Parathyroid adenoma (tissue), 2 donors: ENCODE results near the gene ZNF335.

Experiments
- H2AFZ ChIP-seq: fragments of 300-600 bp; sonication (generic); one replicate; pipeline ENCODE4 v1.7.0; 2017; ENCODE audit warnings: antibody characterized with exemption, mild to moderate bottlenecking
- H3K27ac ChIP-seq: fragments of 300-600 bp; sonication (generic); one replicate; pipeline ENCODE4 v1.7.0; 2017
- H3K27me3 ChIP-seq: fragments of 300-600 bp; sonication (generic); one replicate; pipeline ENCODE4 v1.7.0; 2017; ENCODE audit warnings: low read length; ENCODE audit not compliant: control insufficient read depth, insufficient read depth
- H3K36me3 ChIP-seq: fragments of 300-600 bp; sonication (generic); one replicate; pipeline ENCODE4 v1.7.0; 2017; ENCODE audit warnings: low read length; ENCODE audit not compliant: control insufficient read depth, insufficient read depth
- H3K4me1 ChIP-seq: fragments of 300-600 bp; sonication (generic); one replicate; pipeline ENCODE4 v1.7.0; 2017; ENCODE audit warnings: control low read depth
- H3K4me2 ChIP-seq: fragments of 300-600 bp; sonication (generic); one replicate; pipeline ENCODE4 v1.7.0; 2017; ENCODE audit warnings: low read length
- H3K4me3 ChIP-seq: fragments of 300-600 bp; sonication (generic); one replicate; pipeline ENCODE4 v1.7.0; 2017; ENCODE audit warnings: low read depth, low read length
- H3K79me2 ChIP-seq: fragments of 300-600 bp; sonication (generic); one replicate; pipeline ENCODE4 v1.7.0; 2017; ENCODE audit warnings: control low read depth
- H3K9ac ChIP-seq: fragments of 300-600 bp; sonication (generic); one replicate; pipeline ENCODE4 v1.7.0; 2017; ENCODE audit warnings: mild to moderate bottlenecking
- H3K9me3 ChIP-seq: fragments of 300-600 bp; sonication (generic); one replicate; pipeline ENCODE4 v1.7.0; 2017; ENCODE audit warnings: low read length; ENCODE audit not compliant: control insufficient read depth
- CTCF ChIP-seq: fragments of 300-600 bp; sonication (generic); IDR thresholded peaks from one replicate; pipeline ENCODE4 v1.7.0; 2017; ENCODE audit warnings: antibody characterized with exemption, mild to moderate bottlenecking
- donor health status: primary hyperparathyroidism.

Gene ZNF335

GRCh38 chr20:45927071-45927878 lies 44.7 kb downstream of the ZNF335 start:
- Histone ChIP-seq H3K36me3 (no peaks in the 10 kb centered on the region), H3K27me3 (no peaks in the 10 kb centered on the region), H3K4me3 (no peak overlapping the region), H3K4me1 (peaks cover 12% of the 10 kb centered on the region), H3K27ac (no peak overlapping the region), H3K9me3 (no peaks in the 10 kb centered on the region), H3K9ac (no peak overlapping the region), H2AFZ (no peak overlapping the region), H3K79me2 (no peaks in the 10 kb centered on the region), H3K4me2 (no peak overlapping the region)
- no peak for TF ChIP-seq CTCF

DNA sequence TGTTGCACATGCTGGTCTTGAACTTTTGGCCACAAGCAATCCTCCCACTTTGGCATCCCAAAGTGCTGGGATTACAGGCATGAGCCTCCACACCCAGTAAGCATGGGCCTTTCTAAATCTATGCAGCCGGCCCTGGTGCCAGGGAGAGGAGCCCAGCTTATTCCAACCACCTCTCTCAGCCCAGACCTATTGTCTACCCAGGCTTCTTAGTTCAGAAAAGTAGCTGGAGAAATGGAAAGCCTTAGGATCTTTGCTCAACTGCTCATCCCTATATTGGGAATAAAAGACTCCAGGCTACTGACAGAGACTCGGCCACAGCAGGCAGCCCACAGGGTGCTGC lies 45.3 kb downstream of the ZNF335 start:
- Histone ChIP-seq H3K9me3 (no peaks in the 10 kb centered on the region), H3K27me3 (no peaks in the 10 kb centered on the region), H3K36me3 (no peaks in the 10 kb centered on the region), H2AFZ (no peak overlapping the region), H3K79me2 (no peaks in the 10 kb centered on the region), H3K9ac (no peak overlapping the region), H3K4me3 (no peak overlapping the region), H3K27ac (no peak overlapping the region), H3K4me1 (peaks cover 12% of the 10 kb centered on the region), H3K4me2 (no peak overlapping the region)
- no peak for TF ChIP-seq CTCF

GRCh38 chr20:45925821-45926506 lies 46.0 kb downstream of the ZNF335 start:
- H3K4me3 ChIP-seq, result no peak overlapping the region
- H3K9me3 ChIP-seq, result no peaks in the 10 kb centered on the region
- no peaks in the 10 kb centered on the region for H3K27me3 ChIP-seq
- peak overlapping the region; percentile 30 for H2AFZ ChIP-seq
- H3K79me2 ChIP-seq, result no peaks in the 10 kb centered on the region
- H3K36me3 ChIP-seq, result no peaks in the 10 kb centered on the region
- H3K27ac ChIP-seq, result peak overlapping the region; percentile 46
- TF ChIP-seq CTCF, result no peak
- peaks cover 12% of the 10 kb centered on the region for H3K4me1 ChIP-seq
- H3K4me2 ChIP-seq, result no peak overlapping the region
- no peak overlapping the region for H3K9ac ChIP-seq

DNA sequence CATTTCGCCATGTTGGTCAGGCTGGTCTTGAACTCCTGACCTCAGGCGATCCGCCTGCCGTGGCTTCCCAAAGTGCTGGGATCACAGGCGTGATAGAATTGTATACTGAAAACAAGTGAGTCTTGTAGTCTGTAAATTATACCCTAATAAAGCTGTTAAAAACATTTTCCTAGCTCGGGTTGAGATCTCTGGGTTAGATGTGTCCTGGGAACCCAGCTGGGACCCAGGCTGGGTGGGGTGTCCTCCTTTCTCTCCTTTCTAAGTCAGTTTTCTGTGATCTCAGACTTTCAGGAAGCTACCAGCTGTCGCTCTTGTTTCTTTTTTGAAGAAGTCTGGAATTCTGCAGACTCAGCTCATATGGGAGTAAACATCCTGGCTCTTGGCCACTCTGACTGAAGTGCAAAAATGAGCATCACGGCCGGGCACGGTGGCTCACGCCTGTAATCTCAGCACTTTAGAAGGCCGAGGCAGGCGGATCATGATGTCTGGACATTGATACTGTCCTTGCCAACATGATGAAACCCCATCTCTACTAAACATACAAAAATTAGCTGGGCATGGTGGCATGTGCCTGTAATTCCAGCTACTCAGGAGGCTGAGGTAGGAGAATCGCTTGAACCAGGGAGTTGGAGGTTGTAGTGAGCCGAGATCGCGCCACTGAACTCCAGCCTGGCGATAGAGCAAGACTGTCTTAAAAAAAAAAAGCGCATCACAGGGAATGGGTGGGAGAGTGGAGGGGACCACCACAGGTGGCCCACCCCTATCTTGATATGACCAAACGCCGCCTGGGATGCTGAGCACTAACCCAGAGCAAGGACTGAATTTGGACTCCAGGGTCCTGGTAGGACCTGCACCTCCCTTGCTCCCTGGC lies 47.4 kb downstream of the ZNF335 start:
- Histone ChIP-seq H3K27me3 (no peaks in the 10 kb centered on the region), H2AFZ (peak overlapping the region; percentile 82), H3K9ac (no peak overlapping the region), H3K9me3 (no peaks in the 10 kb centered on the region), H3K79me2 (no peaks in the 10 kb centered on the region), H3K27ac (peak overlapping the region; percentile 89), H3K36me3 (no peaks in the 10 kb centered on the region), H3K4me3 (peak overlapping the region; percentile 52), H3K4me1 (peaks cover 12% of the 10 kb centered on the region), H3K4me2 (peak overlapping the region; percentile 78)
- no peak for TF ChIP-seq CTCF
